ENCODE results near the gene KL. TPM values are rescaled to one million over a fixed set of nuclear protein-coding genes. Genes with fewer than 3 reads are reported as not detected.

Gene KL
- total and polyA plus RNA-seq, 2 experiments from 2014 or later: 0.03 TPM; not detected in 1

DNA sequence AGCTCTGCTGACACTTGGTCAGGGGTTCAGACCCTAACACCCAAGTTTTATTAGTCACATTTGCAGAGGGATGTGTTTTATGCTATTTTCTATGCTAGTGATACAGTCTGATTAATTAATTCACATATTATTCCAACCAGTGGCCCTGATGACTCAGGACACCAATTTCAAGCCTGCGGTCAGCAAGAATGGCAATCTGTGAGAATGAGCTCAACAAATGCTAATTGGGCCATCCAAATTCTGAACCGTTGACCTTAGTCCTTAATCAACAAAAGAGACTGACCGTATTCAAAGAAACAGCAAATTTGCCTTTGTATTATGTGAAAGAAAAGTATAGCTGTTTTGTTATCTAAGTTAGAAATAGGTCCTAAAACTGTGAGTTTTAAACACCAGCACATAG is 9.6 kb upstream of the KL start:
- no peak overlapping the region for H3K4me3 ChIP-seq
- H3K4me1 ChIP-seq (ENCODE audit: insufficient read depth): no peaks in the 10 kb centered on the region; the same call in 1 of the 2 replicates
- TF ChIP-seq EZH2phosphoT487 (IDR thresholded peaks at IDR 0.05; ENCODE audit: unreplicated experiment) (no peak), ZNF114 (CRISPR knock-in tag; IDR thresholded peaks at IDR 0.05) (no peak), JUNB (IDR thresholded peaks at IDR 0.05; ENCODE audit: unreplicated experiment) (no peak), POLR2AphosphoS5 (IDR thresholded peaks at IDR 0.05; ENCODE audit: low read depth) (no peak), NANOG (IDR thresholded peaks at IDR 0.05; ENCODE audit: borderline replicate concordance) (no peak), STAT1 (IDR thresholded peaks at IDR 0.05; ENCODE audit: unreplicated experiment) (no peak), EZH2 (IDR thresholded peaks at IDR 0.05; ENCODE audit: low read depth, unreplicated experiment) (no peak), ZNF331 (CRISPR knock-in tag; IDR thresholded peaks at IDR 0.05; ENCODE audit: low read depth) (no peak), CREB1 (CRISPR knock-in tag; IDR thresholded peaks at IDR 0.05; ENCODE audit: low read depth) (no peak)
- TF ChIP-seq, protein P1, sequence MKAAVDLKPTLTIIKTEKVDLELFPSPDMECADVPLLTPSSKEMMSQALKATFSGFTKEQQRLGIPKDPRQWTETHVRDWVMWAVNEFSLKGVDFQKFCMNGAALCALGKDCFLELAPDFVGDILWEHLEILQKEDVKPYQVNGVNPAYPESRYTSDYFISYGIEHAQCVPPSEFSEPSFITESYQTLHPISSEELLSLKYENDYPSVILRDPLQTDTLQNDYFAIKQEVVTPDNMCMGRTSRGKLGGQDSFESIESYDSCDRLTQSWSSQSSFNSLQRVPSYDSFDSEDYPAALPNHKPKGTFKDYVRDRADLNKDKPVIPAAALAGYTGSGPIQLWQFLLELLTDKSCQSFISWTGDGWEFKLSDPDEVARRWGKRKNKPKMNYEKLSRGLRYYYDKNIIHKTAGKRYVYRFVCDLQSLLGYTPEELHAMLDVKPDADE (IDR thresholded peaks at IDR 0.05): no peak
- TF ChIP-seq, protein P2, sequence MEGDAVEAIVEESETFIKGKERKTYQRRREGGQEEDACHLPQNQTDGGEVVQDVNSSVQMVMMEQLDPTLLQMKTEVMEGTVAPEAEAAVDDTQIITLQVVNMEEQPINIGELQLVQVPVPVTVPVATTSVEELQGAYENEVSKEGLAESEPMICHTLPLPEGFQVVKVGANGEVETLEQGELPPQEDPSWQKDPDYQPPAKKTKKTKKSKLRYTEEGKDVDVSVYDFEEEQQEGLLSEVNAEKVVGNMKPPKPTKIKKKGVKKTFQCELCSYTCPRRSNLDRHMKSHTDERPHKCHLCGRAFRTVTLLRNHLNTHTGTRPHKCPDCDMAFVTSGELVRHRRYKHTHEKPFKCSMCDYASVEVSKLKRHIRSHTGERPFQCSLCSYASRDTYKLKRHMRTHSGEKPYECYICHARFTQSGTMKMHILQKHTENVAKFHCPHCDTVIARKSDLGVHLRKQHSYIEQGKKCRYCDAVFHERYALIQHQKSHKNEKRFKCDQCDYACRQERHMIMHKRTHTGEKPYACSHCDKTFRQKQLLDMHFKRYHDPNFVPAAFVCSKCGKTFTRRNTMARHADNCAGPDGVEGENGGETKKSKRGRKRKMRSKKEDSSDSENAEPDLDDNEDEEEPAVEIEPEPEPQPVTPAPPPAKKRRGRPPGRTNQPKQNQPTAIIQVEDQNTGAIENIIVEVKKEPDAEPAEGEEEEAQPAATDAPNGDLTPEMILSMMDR (conservative IDR thresholded peaks at IDR 0.05; ENCODE audit: low read depth in 2 of 2): no peak
- TF ChIP-seq, protein P3, sequence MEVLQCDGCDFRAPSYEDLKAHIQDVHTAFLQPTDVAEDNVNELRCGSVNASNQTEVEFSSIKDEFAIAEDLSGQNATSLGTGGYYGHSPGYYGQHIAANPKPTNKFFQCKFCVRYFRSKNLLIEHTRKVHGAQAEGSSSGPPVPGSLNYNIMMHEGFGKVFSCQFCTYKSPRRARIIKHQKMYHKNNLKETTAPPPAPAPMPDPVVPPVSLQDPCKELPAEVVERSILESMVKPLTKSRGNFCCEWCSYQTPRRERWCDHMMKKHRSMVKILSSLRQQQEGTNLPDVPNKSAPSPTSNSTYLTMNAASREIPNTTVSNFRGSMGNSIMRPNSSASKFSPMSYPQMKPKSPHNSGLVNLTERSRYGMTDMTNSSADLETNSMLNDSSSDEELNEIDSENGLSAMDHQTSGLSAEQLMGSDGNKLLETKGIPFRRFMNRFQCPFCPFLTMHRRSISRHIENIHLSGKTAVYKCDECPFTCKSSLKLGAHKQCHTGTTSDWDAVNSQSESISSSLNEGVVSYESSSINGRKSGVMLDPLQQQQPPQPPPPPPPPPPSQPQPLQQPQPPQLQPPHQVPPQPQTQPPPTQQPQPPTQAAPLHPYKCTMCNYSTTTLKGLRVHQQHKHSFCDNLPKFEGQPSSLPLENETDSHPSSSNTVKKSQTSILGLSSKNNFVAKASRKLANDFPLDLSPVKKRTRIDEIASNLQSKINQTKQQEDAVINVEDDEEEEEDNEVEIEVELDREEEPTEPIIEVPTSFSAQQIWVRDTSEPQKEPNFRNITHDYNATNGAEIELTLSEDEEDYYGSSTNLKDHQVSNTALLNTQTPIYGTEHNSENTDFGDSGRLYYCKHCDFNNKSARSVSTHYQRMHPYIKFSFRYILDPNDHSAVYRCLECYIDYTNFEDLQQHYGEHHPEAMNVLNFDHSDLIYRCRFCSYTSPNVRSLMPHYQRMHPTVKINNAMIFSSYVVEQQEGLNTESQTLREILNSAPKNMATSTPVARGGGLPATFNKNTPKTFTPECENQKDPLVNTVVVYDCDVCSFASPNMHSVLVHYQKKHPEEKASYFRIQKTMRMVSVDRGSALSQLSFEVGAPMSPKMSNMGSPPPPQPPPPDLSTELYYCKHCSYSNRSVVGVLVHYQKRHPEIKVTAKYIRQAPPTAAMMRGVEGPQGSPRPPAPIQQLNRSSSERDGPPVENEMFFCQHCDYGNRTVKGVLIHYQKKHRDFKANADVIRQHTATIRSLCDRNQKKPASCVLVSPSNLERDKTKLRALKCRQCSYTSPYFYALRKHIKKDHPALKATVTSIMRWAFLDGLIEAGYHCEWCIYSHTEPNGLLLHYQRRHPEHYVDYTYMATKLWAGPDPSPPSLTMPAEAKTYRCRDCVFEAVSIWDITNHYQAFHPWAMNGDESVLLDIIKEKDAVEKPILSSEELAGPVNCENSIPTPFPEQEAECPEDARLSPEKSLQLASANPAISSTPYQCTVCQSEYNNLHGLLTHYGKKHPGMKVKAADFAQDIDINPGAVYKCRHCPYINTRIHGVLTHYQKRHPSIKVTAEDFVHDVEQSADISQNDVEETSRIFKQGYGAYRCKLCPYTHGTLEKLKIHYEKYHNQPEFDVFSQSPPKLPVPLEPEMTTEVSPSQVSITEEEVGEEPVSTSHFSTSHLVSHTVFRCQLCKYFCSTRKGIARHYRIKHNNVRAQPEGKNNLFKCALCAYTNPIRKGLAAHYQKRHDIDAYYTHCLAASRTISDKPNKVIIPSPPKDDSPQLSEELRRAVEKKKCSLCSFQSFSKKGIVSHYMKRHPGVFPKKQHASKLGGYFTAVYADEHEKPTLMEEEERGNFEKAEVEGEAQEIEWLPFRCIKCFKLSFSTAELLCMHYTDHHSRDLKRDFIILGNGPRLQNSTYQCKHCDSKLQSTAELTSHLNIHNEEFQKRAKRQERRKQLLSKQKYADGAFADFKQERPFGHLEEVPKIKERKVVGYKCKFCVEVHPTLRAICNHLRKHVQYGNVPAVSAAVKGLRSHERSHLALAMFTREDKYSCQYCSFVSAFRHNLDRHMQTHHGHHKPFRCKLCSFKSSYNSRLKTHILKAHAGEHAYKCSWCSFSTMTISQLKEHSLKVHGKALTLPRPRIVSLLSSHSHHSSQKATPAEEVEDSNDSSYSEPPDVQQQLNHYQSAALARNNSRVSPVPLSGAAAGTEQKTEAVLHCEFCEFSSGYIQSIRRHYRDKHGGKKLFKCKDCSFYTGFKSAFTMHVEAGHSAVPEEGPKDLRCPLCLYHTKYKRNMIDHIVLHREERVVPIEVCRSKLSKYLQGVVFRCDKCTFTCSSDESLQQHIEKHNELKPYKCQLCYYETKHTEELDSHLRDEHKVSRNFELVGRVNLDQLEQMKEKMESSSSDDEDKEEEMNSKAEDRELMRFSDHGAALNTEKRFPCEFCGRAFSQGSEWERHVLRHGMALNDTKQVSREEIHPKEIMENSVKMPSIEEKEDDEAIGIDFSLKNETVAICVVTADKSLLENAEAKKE (CRISPR knock-in tag; IDR thresholded peaks at IDR 0.05): no peak
- TF ChIP-seq, protein P4, sequence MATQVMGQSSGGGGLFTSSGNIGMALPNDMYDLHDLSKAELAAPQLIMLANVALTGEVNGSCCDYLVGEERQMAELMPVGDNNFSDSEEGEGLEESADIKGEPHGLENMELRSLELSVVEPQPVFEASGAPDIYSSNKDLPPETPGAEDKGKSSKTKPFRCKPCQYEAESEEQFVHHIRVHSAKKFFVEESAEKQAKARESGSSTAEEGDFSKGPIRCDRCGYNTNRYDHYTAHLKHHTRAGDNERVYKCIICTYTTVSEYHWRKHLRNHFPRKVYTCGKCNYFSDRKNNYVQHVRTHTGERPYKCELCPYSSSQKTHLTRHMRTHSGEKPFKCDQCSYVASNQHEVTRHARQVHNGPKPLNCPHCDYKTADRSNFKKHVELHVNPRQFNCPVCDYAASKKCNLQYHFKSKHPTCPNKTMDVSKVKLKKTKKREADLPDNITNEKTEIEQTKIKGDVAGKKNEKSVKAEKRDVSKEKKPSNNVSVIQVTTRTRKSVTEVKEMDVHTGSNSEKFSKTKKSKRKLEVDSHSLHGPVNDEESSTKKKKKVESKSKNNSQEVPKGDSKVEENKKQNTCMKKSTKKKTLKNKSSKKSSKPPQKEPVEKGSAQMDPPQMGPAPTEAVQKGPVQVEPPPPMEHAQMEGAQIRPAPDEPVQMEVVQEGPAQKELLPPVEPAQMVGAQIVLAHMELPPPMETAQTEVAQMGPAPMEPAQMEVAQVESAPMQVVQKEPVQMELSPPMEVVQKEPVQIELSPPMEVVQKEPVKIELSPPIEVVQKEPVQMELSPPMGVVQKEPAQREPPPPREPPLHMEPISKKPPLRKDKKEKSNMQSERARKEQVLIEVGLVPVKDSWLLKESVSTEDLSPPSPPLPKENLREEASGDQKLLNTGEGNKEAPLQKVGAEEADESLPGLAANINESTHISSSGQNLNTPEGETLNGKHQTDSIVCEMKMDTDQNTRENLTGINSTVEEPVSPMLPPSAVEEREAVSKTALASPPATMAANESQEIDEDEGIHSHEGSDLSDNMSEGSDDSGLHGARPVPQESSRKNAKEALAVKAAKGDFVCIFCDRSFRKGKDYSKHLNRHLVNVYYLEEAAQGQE (IDR thresholded peaks at IDR 0.05; ENCODE audit: unreplicated experiment): no peak
- no peaks in the 10 kb centered on the region; the same call in 1 of the 2 replicates for H3K9me2 ChIP-seq (ENCODE audit: insufficient read depth)
- H4K20me1 ChIP-seq (replicated peaks; ENCODE audit: insufficient read depth): no peaks in the 10 kb centered on the region
- no peak overlapping the region for H2AFZ ChIP-seq
- Mint-ChIP-seq H3K27ac (no peak overlapping the region), H3K4me3 (no peak overlapping the region), H3K36me3 (ENCODE audit: low read depth) (peaks cover 20% of the 10 kb centered on the region), H3K9me3 (peaks cover 23% of the 10 kb centered on the region), H3K27me3 (ENCODE audit: insufficient read depth, low read depth, poor library complexity) (peaks cover 1% of the 10 kb centered on the region), H3K4me1 (peaks cover 8% of the 10 kb centered on the region)
- no peaks in the 10 kb centered on the region for H3K79me2 ChIP-seq (replicated peaks; ENCODE audit: insufficient read depth)
- DNase-seq (ENCODE audit: low spot score): no peak
- no peak overlapping the region for H3K4me2 ChIP-seq
- no peaks in the 10 kb centered on the region for H3K27me3 ChIP-seq (ENCODE audit: insufficient read depth)
- no peaks in the 10 kb centered on the region for H3K36me3 ChIP-seq (ENCODE audit: insufficient read depth)
- H3F3A ChIP-seq (replicated peaks; ENCODE audit: low read depth): no peaks in the 10 kb centered on the region
- no peak for ATAC-seq
- no peak overlapping the region for H3K27ac ChIP-seq (ENCODE audit: low read depth)
